ENCODE results near the gene OMG. TPM values are rescaled to one million over a fixed set of nuclear protein-coding genes. Genes with fewer than 3 reads are reported as not detected.

The OMG gene
- total RNA-seq, 2 experiments from 2014 or later: 0.44 to 0.47 TPM

GRCh38 chr17:31254654-31255053, 42.4 kb downstream of the OMG start:
- no peak overlapping the region for H3K27ac ChIP-seq (ENCODE audit: low read depth in 1 of 2, low read length in 2 of 2)
- ATAC-seq (ENCODE audit: poor library complexity): no peak

GRCh38 chr17:31252741-31253140, 44.3 kb downstream of the OMG start:
- Histone ChIP-seq H3K36me3 (ENCODE audit: insufficient read depth, low read length) (no peaks in the 10 kb centered on the region), H3K9me3 (ENCODE audit: control insufficient read depth in 1 of 2, insufficient read depth in 1 of 2, low read length in 2 of 2) (no peaks in the 10 kb centered on the region), H3K27ac (ENCODE audit: low read depth in 1 of 2, low read length in 2 of 2) (no peak overlapping the region), H3K4me1 (ENCODE audit: insufficient read depth, low read length) (no peaks in the 10 kb centered on the region), H3K27me3 (ENCODE audit: control insufficient read depth in 1 of 2, insufficient read depth in 2 of 2, low read length in 2 of 2) (no peaks in the 10 kb centered on the region), H3K4me3 (ENCODE audit: low read length) (no peak overlapping the region)
- CTCF ChIA-PET: interaction anchor here (1.7 kb wide), 1 partner anchor 8 kb away, joined by 4 read pairs; no protein-coding TSS in a partner anchor
- no peak for TF ChIP-seq CTCF (IDR thresholded peaks at IDR 0.05)
- no peak overlapping the region for H3K27ac Mint-ChIP-seq
- H3K9me3 Mint-ChIP-seq: no peaks in the 10 kb centered on the region
- H3K36me3 Mint-ChIP-seq (ENCODE audit: low read depth): peaks cover 7% of the 10 kb centered on the region
- no peaks in the 10 kb centered on the region for H3K27me3 Mint-ChIP-seq
- DNase-seq (no peak), ATAC-seq (ENCODE audit: poor library complexity) (no peak)
- intact Hi-C loops (cut with DNase I, micrococcal nuclease): no loop called here
- no peaks in the 10 kb centered on the region for H3K4me1 Mint-ChIP-seq (ENCODE audit: low read depth)
- no peak overlapping the region for H3K4me3 Mint-ChIP-seq
- POLR2A ChIA-PET: interaction anchor here (0.6 to 1.5 kb wide), 2 partner anchors 32 to 57 kb away, joined by 3 read pairs; no protein-coding TSS in a partner anchor

More at GRCh38 chr17:31254654-31255053, 42.4 kb downstream of the OMG start:
- TF ChIP-seq CTCF (IDR thresholded peaks at IDR 0.05): no peak
- Mint-ChIP-seq H3K36me3 (ENCODE audit: low read depth) (peaks cover under 1% of the 10 kb centered on the region), H3K27me3 (no peaks in the 10 kb centered on the region), H3K27ac (no peak overlapping the region), H3K9me3 (no peaks in the 10 kb centered on the region), H3K4me1 (ENCODE audit: low read depth) (no peaks in the 10 kb centered on the region), H3K4me3 (no peak overlapping the region)
- Histone ChIP-seq H3K4me1 (ENCODE audit: insufficient read depth, low read length) (no peaks in the 10 kb centered on the region), H3K9me3 (ENCODE audit: control insufficient read depth in 1 of 2, insufficient read depth in 1 of 2, low read length in 2 of 2) (no peaks in the 10 kb centered on the region), H3K27me3 (ENCODE audit: control insufficient read depth in 1 of 2, insufficient read depth in 2 of 2, low read length in 2 of 2) (no peaks in the 10 kb centered on the region), H3K4me3 (ENCODE audit: low read length) (no peak overlapping the region), H3K36me3 (ENCODE audit: insufficient read depth, low read length) (no peaks in the 10 kb centered on the region)
- POLR2A ChIA-PET: no interaction called here
- intact Hi-C loops (cut with DNase I, micrococcal nuclease): no loop called here
- CTCF ChIA-PET: interaction anchor here (0.6 to 0.9 kb wide), 3 partner anchors 85 to 1532 kb away, joined by 3 read pairs; no protein-coding TSS in a partner anchor
- DNase-seq: no peak

- ChIA-PET CTCF (interaction anchor here (0.7 to 1.7 kb wide), 3 partner anchors 9 to 117 kb away, joined by 3 to 4 read pairs (median 4); no protein-coding TSS in a partner anchor), POLR2A (interaction anchor here (1.5 kb wide), 1 partner anchor 57 kb away, joined by 3 read pairs; no protein-coding TSS in a partner anchor)
- Histone ChIP-seq H3K4me1 (ENCODE audit: insufficient read depth, low read length) (no peaks in the 10 kb centered on the region), H3K27me3 (ENCODE audit: control insufficient read depth in 1 of 2, insufficient read depth in 2 of 2, low read length in 2 of 2) (no peaks in the 10 kb centered on the region), H3K9me3 (ENCODE audit: control insufficient read depth in 1 of 2, insufficient read depth in 1 of 2, low read length in 2 of 2) (no peaks in the 10 kb centered on the region), H3K4me3 (ENCODE audit: low read length) (no peak overlapping the region), H3K27ac (ENCODE audit: low read depth in 1 of 2, low read length in 2 of 2) (no peak overlapping the region), H3K36me3 (ENCODE audit: insufficient read depth, low read length) (no peaks in the 10 kb centered on the region)
- ATAC-seq (ENCODE audit: poor library complexity): no peak
- no peaks in the 10 kb centered on the region for H3K9me3 Mint-ChIP-seq
- TF ChIP-seq CTCF (IDR thresholded peaks at IDR 0.05): no peak
- DNase-seq: no peak
- H3K4me1 Mint-ChIP-seq (ENCODE audit: low read depth): no peaks in the 10 kb centered on the region
- H3K36me3 Mint-ChIP-seq (ENCODE audit: low read depth): peaks cover 7% of the 10 kb centered on the region
- no peak overlapping the region for H3K27ac Mint-ChIP-seq
- H3K27me3 Mint-ChIP-seq: no peaks in the 10 kb centered on the region
- intact Hi-C loops (cut with DNase I, micrococcal nuclease): no loop called here
- H3K4me3 Mint-ChIP-seq: no peak overlapping the region
These were observed 45.1 kb downstream of the OMG start for GRCh38 chr17:31251970-31252328.
